HG02938 (cell line): ENCODE results near the gene LINC01488.

Experiments
- ATAC-seq: cut with Tn5 transposase; IDR thresholded peaks from one replicate; pipeline ENCODE4 v1.9.1; 2021; ENCODE audit warnings: mild to moderate bottlenecking, moderate library complexity; ENCODE audit not compliant: unreplicated experiment

LINC01488 gene

DNA sequence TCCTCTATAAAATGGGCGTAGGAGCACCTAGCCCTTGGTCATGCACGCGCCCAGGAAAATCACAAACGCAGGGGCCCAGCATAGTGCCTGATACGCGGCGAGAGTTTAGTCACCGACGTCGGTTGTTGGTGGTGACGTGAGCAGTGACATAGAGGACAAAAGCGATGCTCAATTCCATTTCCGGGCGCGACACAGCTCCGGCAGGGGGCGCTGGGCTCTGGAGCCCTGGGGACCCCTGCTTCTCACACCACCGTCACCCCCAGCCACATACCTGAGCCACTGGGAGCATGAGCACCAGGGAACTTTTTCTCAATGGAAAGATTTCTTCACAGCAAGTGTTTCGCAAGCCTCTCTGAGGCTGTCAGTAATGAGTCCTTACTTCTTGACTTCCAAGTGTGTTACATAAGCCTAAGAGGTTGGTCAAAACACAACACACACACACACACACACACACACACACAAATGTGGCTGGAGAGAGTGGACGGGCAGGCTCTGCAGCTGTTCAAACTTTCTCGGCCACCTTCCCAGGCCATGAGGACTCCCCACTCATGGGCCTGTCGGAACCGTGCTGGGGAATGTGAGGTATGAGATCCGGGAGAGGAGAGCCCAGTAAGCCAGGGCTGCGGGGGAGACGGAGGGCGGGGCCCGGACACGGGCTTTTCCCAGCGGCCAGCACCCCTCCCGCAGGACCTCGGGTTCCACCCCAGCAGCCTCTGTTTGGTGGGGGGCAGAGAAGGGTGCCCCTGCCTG is 36.9 kb upstream of the LINC01488 start:
- no peak for ATAC-seq

- ATAC-seq = no peak
These were observed 36.4 kb upstream of the LINC01488 start for GRCh38 chr11:69445131-69445470.

DNA sequence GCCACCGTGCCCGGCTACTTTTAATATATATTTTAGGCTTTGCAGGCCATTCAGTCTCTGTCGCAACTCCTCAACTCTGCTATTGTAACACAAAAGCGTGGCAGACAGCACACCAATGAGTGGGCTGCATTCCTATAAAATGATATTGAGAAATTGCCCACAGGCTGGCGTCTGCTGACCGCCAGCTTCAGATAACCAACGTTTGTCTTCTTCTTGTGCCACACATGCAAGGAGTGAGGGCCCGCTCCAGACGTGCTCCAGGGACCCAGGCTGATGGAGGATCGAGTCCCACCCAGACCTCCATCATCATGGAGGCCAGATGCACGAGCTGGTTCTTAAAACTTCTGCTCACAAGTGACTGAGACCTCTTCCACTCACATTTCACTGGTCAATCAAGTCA is 35.4 kb upstream of the LINC01488 start:
- ATAC-seq = no peak

DNA sequence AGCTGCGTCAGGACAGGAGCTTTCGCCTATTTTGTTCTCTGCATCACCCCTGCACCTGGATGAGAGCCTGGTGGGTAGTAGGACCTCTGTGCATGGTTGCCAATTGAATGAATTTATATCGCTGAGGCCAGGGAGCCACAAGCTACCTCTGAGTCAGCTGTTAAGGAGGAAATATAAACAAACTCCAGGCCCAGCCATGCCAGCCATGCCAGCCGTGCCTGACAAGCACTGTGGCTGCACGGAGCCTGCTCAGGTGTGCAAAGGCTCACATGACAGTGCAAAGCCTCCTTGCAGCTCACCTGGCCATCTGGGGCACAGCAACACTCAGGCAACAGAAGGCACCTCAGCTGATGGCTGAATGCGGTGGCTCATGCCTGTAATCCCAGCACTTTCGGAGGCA is 33.7 kb upstream of the LINC01488 start:
- ATAC-seq = no peak

DNA sequence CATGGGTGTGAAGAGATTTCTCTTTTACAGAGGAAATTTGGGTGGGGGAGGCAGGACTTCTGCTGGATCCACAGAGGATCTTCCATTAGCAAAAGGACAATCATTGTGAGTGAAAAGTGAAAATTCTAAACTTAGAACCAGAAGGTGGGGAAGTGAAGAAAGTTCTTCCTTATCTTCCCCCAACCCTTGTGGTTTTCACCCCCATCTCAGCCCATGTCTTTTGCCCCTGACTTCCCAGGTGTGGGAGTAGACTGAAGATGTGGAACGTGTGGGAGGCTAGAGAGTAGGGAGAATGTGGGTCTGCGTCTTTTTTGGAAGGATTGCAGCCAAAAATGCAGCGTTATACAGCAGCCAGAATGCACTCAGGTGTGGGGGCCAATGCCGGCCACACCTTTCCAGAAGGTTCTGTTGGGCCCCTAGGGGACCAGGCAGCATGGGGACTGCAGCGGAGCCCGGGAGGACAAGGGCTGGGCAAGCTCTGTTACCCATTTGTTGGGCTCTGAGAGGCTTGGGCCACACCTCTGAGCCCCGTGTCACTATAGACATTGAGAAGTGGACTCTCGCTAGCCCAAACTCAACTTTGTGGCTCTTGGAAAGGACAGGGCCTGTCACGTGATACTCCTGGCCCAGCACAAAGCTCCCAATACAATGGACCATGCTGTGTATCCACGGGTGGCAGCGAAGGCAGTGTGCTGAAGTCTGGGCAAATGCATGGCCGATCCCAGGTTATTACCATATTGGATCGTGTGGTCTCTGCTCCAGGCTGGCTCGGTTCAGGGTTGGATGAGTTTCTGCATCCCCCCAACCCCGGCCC is 32.8 kb upstream of the LINC01488 start:
- ATAC-seq = no peak

DNA sequence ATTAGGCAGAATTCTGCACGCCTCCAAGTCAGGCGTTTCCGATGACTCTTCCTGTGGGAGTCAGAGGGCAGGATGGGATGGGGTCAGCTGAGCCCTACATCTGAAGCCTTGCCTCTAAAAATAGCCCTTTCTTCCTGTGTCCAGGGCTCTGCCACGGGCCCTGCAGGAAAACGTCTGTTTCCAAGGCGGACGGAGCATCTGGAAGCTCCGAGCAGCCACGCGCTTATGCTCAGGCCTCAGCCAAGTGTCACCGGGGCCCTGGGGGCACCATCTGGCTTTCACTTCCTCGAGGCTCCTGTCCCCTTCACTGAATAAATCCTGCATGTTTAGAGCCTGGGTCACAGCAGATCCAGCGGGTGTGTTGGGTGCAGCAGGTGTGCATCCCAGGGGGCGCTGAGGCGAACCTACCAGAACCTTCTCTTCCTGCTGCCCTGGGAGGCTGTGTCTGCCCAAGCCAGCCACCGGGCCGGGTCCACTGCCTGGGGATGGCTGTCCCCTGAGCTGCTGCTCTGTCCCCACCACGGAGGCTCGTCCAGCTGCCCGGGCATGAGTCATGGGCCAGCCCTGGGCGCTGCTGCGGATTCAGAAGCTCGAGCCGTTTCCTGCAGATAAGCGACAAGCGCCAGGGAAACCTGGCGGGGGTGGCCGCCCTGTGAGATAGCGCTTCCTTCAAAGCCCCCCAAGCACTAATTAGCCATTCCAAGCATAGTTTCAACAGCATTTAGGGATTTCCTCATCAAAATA is 32.0 kb upstream of the LINC01488 start:
- ATAC-seq = no peak

GRCh38 chr11:69450064-69450856 is 31.2 kb upstream of the LINC01488 start:
- no peak for ATAC-seq

- ATAC-seq = no peak
These were observed 30.6 kb upstream of the LINC01488 start for GRCh38 chr11:69450857-69451220.

DNA sequence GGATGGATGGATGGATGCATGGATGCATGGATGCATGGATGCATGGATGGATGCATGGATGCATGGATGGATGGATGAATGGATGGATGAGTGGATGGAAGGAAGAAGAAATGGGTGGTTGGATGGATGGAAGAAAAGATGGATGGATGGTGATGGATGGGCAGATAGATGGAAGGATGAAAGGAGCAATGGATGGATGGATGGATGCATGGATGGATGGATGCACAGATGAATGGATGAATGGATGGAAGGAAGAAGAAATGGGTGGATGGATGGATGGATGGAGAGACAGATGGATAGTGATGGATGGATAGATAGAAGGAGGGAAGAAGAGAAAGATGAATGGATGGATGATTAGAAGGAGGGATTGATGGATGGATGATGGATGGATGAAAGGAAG is 30.2 kb upstream of the LINC01488 start:
- ATAC-seq = no peak

GRCh38 chr11:69452206-69452987 is 29.1 kb upstream of the LINC01488 start:
- ATAC-seq = no peak

DNA sequence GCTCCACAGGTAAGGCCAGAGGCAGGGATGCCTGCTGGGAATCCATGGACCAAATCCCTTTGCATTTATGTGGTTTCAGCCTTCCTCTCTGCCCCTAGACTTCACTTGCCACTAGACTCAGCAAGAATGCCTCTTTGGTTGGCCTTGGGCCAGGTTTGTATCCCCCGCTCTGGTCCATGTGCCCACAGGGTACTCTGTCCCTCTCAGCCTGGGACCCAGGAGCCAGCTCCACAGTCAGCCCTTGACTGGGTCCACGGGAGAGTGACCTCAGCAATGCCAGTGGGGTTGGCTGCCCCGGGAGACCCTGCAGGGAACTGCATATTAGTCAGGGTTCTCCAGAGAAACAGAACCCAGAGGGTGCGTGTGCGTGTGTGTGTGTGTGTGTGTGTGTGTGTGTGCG is 28.3 kb upstream of the LINC01488 start:
- no peak for ATAC-seq

- no peak for ATAC-seq
These were observed 27.4 kb upstream of the LINC01488 start for GRCh38 chr11:69454018-69454417.

DNA sequence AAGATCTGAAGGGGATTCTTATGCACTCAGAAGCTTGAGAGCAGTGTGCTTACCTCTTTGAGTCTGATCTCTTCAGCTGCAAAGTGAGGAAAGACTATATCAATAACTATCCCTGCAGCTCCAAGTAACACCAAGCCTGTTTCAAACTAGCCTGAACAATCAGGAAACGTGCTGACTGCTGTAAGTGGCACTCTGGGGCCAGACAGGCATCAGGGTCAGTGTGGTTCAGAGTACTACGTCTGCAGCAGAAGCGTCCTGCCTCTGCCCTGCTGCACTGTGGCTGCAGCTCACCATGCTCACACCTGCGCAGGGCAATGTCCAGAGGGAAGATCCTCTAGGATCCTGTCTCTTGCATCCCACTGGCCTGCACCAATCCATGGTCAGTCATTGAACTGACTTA is 25.5 kb upstream of the LINC01488 start:
- no peak for ATAC-seq

DNA sequence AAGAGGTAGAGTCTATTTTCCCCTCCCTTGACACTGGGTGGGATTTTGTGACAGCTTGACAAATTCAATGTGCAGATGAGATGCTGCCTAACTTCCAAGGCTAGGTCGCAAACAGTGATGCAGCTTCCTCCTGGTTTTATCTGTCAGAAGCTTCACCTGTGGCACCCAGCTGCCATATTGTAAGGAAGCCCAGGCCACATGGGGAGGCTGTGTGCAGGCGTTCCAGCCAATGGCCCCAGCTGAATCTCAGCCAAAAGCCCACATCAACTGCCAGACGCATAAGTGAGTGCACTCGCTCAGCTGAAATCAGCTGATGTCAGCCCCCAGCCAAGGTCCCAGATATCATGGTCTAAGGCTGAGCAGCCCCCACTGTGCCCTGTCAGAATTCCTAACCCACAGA is 24.8 kb upstream of the LINC01488 start:
- ATAC-seq = no peak

GRCh38 chr11:69459848-69460539 is 21.5 kb upstream of the LINC01488 start:
- no peak for ATAC-seq

GRCh38 chr11:69460540-69461257 is 20.8 kb upstream of the LINC01488 start:
- ATAC-seq = no peak

DNA sequence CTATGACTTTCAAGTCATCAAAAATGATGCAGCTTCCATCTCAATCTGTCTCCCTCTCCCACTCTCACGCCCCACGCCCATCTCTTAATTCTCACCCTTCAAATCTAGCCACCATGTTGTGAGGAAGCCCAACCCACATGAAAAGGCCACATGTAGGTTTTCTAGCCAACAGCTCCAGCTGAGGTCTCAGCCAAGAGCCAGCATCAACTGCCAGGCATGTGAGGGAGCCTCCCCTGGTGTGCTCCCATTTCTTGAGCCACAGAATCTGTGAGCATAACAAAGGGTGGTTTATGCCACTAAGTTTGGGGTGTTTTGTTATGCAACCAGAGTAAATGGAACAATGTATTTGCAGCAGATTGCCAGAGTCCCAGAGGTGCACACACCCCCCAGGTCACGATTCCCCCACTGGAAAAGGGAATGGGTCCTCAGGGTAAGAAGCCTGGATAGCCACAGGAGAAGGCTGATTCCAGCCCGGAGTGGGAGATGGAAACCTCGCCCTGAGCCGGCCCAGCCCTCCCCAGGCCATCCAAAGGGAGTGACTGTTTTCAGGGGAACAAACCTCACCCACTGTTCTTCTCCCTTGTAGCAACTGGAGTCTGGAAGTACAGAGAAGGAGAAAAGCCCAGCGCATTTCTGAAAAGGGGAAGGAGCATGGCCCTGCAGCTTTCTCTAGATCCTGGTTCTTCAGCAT is 20.0 kb upstream of the LINC01488 start:
- ATAC-seq = no peak
